K562 (cell line): ENCODE data around the gene PLRG1. TPM values are rescaled to one million over a fixed set of nuclear protein-coding genes. Genes with fewer than 3 reads are reported as not detected.

Source experiments
- ATAC-seq: fragments of 200-7000 bp; cut with Tn5 transposase; 3 replicates; pipeline ENCODE4 v1.9.1; 2020; ENCODE audit warnings: moderate library complexity
- BruUV-seq: library from RNA; stranded (reverse); fragments of 400-500 nt; replicated peaks from 2 replicates; lab custom pipeline; 2021; lab: Mats Ljungman, UMichigan
- CTCF ChIA-PET: fragments of 300-600 bp; formaldehyde crosslinking; extraction: SDS; loops from one replicate; lab custom pipeline; 2021; ENCODE audit warnings: low intra/inter-chr PET ratio; lab: Yijun Ruan, JAX
- POLR2A ChIA-PET: fragments of 300-600, 350-650 bp; sonication (Branson Sonifier 250); formaldehyde crosslinking; extraction: SDS; loops from one replicate; lab custom pipeline; 2021; ENCODE audit warnings: antibody characterized with exemption, inconsistent platforms; lab: Yijun Ruan, JAX
- DNase-seq, 4 experiments: peaks; one replicate each; pipeline versions ENCODE4 v3.0.0 to v3.0.0-alpha.2; 2011 to 2018; ENCODE audit warnings: low spot score in 3 of 4, mixed read lengths in 3 of 4; ENCODE audit errors: extremely low read depth in 1 of 4
- FAIRE-seq: peaks from 2 replicates; lab custom pipeline; 2011; peaks lifted over from hg19 to GRCh38; lab: Jason Lieb, UNC
- H2AFZ ChIP-seq: 2 replicates; pipeline ENCODE4 v1.6.0; 2011; ENCODE audit warnings: low read depth, low read length, control low read depth, inconsistent platforms
- H3K27ac ChIP-seq: fragments of 200-600 bp; 3 replicates; pipeline ENCODE4 v1.8.0; 2011; ENCODE audit warnings: low read depth, mild to moderate bottlenecking, control low read depth, inconsistent platforms, low read length, moderate library complexity, mixed read lengths; ENCODE audit errors: extremely low read depth
- H3K27me3 ChIP-seq, 2 experiments: fragments of 300-600 bp in 1 of 2; 2 replicates in 1 of 2; 3 replicates in 1 of 2; pipeline versions ENCODE4 v1.6.0 to v1.8.0; 2011; ENCODE audit warnings: inconsistent platforms in 2 of 2, low read length in 2 of 2, mild to moderate bottlenecking in 1 of 2, mixed read lengths in 1 of 2, moderate library complexity in 1 of 2; ENCODE audit not compliant: control insufficient read depth in 2 of 2, insufficient read depth in 2 of 2
- H3K36me3 ChIP-seq: fragments of 300-600 bp; 3 replicates; pipeline ENCODE4 v1.8.0; 2011; ENCODE audit warnings: mild to moderate bottlenecking, low read length, inconsistent platforms; ENCODE audit not compliant: control insufficient read depth, insufficient read depth
- H3K4me1 ChIP-seq, 2 experiments: fragments of 200-600 bp in 1 of 2; replicated peaks in 1 of 2; 2 replicates in 1 of 2; 3 replicates in 1 of 2; pipeline versions ENCODE4 v1.5.1 to v1.8.0; 2011; ENCODE audit warnings: inconsistent platforms in 2 of 2, low read length in 2 of 2, mild to moderate bottlenecking in 1 of 2, mixed read lengths in 1 of 2, moderate library complexity in 1 of 2; ENCODE audit not compliant: control insufficient read depth in 2 of 2, insufficient read depth in 2 of 2
- H3K4me2 ChIP-seq: 2 replicates; pipeline ENCODE4 v1.6.1; 2011; ENCODE audit warnings: low read length, control low read depth, inconsistent platforms, mixed read lengths; ENCODE audit not compliant: insufficient read depth
- H3K4me3 ChIP-seq: fragments of 200-600 bp; sonication (generic), shearing (Covaris generic); 2 replicates; pipeline ENCODE4 v1.5.1; 2016; ENCODE audit warnings: control low read depth, inconsistent platforms
- H3K79me2 ChIP-seq: fragments of 200-600 bp; 3 replicates; pipeline ENCODE4 v1.8.0; 2011; ENCODE audit warnings: low read length, inconsistent platforms; ENCODE audit not compliant: control insufficient read depth, insufficient read depth
- H3K9ac ChIP-seq, 2 experiments: 2 replicates each; pipeline versions ENCODE4 v1.6.0 to v1.6.1; 2011; ENCODE audit warnings: low read depth in 2 of 2, low read length in 2 of 2, control low read depth in 1 of 2, inconsistent platforms in 1 of 2, mild to moderate bottlenecking in 1 of 2, mixed read lengths in 1 of 2; ENCODE audit not compliant: insufficient read depth in 1 of 2
- H3K9me1 ChIP-seq: one replicate; pipeline ENCODE4 v1.6.0; 2011; ENCODE audit warnings: inconsistent platforms, mild to moderate bottlenecking, low read length, moderate library complexity; ENCODE audit not compliant: control insufficient read depth, insufficient read depth
- H3K9me3 ChIP-seq: replicated peaks from 2 replicates; pipeline ENCODE4 v1.5.1; 2011; ENCODE audit warnings: low read depth, low read length, inconsistent platforms; ENCODE audit not compliant: control insufficient read depth, insufficient read depth
- H4K20me1 ChIP-seq: replicated peaks from 2 replicates; pipeline ENCODE4 v1.6.1; 2011; ENCODE audit warnings: low read length, inconsistent platforms, mixed read lengths; ENCODE audit not compliant: control insufficient read depth, insufficient read depth
- HMG20B ChIP-seq: fragments of 250-450 bp; sonication (Bioruptor Pico); IDR thresholded peaks from 2 replicates; pipeline ENCODE4 v1.5.0; 2021; ENCODE audit warnings: mild to moderate bottlenecking
- ILF3 ChIP-seq: fragments of 450-650 bp; IDR thresholded peaks from 2 replicates; pipeline ENCODE4 v1.6.1; 2018; ENCODE audit warnings: antibody characterized with exemption, mild to moderate bottlenecking, moderate library complexity, borderline replicate concordance
- NELFE ChIP-seq: IDR thresholded peaks from 2 replicates; pipeline ENCODE4 v1.6.1; 2011; ENCODE audit warnings: mild to moderate bottlenecking; ENCODE audit not compliant: insufficient read depth, insufficient read length
- SMARCC2 ChIP-seq: fragments of 450-650 bp; IDR thresholded peaks from 2 replicates; pipeline ENCODE4 v1.6.1; 2017; ENCODE audit warnings: antibody characterized with exemption, moderate library complexity, mild to moderate bottlenecking, low read depth
- TAF1 ChIP-seq: IDR thresholded peaks from 2 replicates; pipeline ENCODE4 v1.6.1; 2011; ENCODE audit warnings: mild to moderate bottlenecking, low read length, moderate library complexity; ENCODE audit not compliant: insufficient read depth, control insufficient read depth, severe bottlenecking; ENCODE audit errors: extremely low read depth
- U2AF2 ChIP-seq: fragments of 200-400 bp; formaldehyde crosslinking; optimal IDR thresholded peaks from 2 replicates; pipeline ENCODE3; 2017; ENCODE audit warnings: low read depth, mild to moderate bottlenecking, low read length
- WGBS: fragments of 100-300 bp; shearing (Covaris generic); methylation state at CpG from one replicate; pipeline ENCODE4 v1.1.6; 2016; ENCODE audit warnings: low coverage, mixed read lengths; ENCODE audit not compliant: insufficient coverage; ENCODE audit errors: missing lambda C conversion rate; 5-methylcytosine and 5-hydroxymethylcytosine counted together
- in situ Hi-C: fragments of 300-500 bp; cut with MboI; formaldehyde crosslinking; loops from 4 replicates; pipeline ENCODE4 v1.15.0; 2018; ENCODE audit warnings: inconsistent platforms, mixed read lengths
- intact Hi-C: fragments of 100-400 bp; cut with micrococcal nuclease; formaldehyde crosslinking; loops from 2 replicates; pipeline ENCODE4 v1.14.2; 2022
- polyA plus RNA-seq, 8 experiments: library from polyadenylated mRNA; depleted of rRNA in 4 of 8; stranded (reverse) in 5 of 8; unstranded in 3 of 8; fragments of >200 nt; fragmentation: Nextera tagmentation in 2 of 8; fragmentation: Illumina TruSeq in 1 of 8; extraction: Ambion mirVana in 2 of 8; extraction: Trizol in 1 of 8; gene quantifications; 2 replicates each; pipeline versions ENCODE4 v1.2.1 to v1.2.3, GENCODE V29; 2011 to 2014; ENCODE audit warnings: inconsistent platforms in 1 of 8, missing spikeins in 1 of 8
- total RNA-seq, 7 experiments: library from RNA; depleted of rRNA in 6 of 7; stranded (reverse); fragments of >200 nt in 6 of 7; fragmentation: Illumina TruSeq in 2 of 7; extraction: Trizol in 2 of 7; gene quantifications; 2 replicates each; pipeline versions ENCODE4 v1.2.1 to v1.2.3, GENCODE V29; 2011 to 2021; ENCODE audit warnings: low replicate concordance in 1 of 7

The PLRG1 gene
- total and polyA plus RNA-seq, 9 of the 15 experiments (the other 6 are each of a cell fraction or from before 2014, with no cell fraction given), result 48.0 to 248 (median 120) TPM

- TF ChIP-seq TAF1 (no peak), ILF3 (no peak), U2AF2 (no peak), NELFE (no peak), SMARCC2 (no peak)
- TF ChIP-seq, all 486 proteins: peak for 0
These were observed 15.5 kb upstream of the PLRG1 start (continued) for GRCh38 chr4:154565704-154566103.

GRCh38 chr4:154564311-154564710 lies 14.1 kb upstream of the PLRG1 start:
- H3K4me3 ChIP-seq, result no peak overlapping the region
- FAIRE-seq, result no peak
- no peak for ATAC-seq
- H3K4me1 ChIP-seq, result peaks cover 0 to 4% of the 10 kb centered on the region in 2 experiments; a peak in 1 of 5 replicates
- H3K4me2 ChIP-seq, result no peak overlapping the region
- no peak overlapping the region for H2AFZ ChIP-seq
- no peaks in the 10 kb centered on the region for H4K20me1 ChIP-seq
- H3K27me3 ChIP-seq, result no peaks in the 10 kb centered on the region; a peak in 1 of 5 replicates
- intact Hi-C loops (no loop called here), in situ Hi-C loops (no loop called here)
- no peak for DNase-seq
- CTCF ChIA-PET, result no interaction called here
- H3K79me2 ChIP-seq, result no peaks in the 10 kb centered on the region
- H3K36me3 ChIP-seq, result no peaks in the 10 kb centered on the region
- POLR2A ChIA-PET, result interaction anchor here (0.8 kb wide), 1 partner anchor 56 kb away, joined by 3 read pairs; no protein-coding TSS in a partner anchor
- H3K9me1 ChIP-seq, result no peaks in the 10 kb centered on the region
- 27% methylated on average over 1 of the region's 1 CpG for WGBS
- no TSS peak for BruUV-seq
- no peak overlapping the region for H3K27ac ChIP-seq
- no peak overlapping the region for H3K9ac ChIP-seq
- H3K9me3 ChIP-seq, result no peaks in the 10 kb centered on the region
- TF ChIP-seq HMG20B, result no peak
